Heart left ventricle (tissue), 16 donors: ENCODE data around the gene BMPR1A. TPM values are rescaled to one million over a fixed set of nuclear protein-coding genes. Genes with fewer than 3 reads are reported as not detected.
A peak's percentile ranks its signal among the peaks of the same experiment; 100 is the strongest.

Experiments
- ATAC-seq, 4 donors: fragments of 200-7000 bp; cut with Tn5 transposase; one replicate each; pipeline ENCODE4 v1.9.1; 2020 to 2022; ENCODE audit warnings: moderate library complexity in 4 of 4, mild to moderate bottlenecking in 3 of 4, moderate number of reproducible peaks in 1 of 4
- DNase-seq, 5 donors: peaks; one replicate each; pipeline ENCODE4 v3.0.0-alpha.2; 2020
- H3K27ac ChIP-seq, 12 donors: fragments of 200-600 bp; sonication (generic) in 4 of 12; one replicate each; pipeline versions ENCODE4 v1.5.0 to v1.8.0; 2016 to 2022; ENCODE audit warnings: mild to moderate bottlenecking in 2 of 12
- H3K27me3 ChIP-seq, 9 donors: fragments of 200-600 bp; sonication (generic) in 2 of 9; one replicate each; pipeline versions ENCODE4 v1.5.1 to v1.8.0; 2016 to 2022; ENCODE audit warnings: mild to moderate bottlenecking in 3 of 9
- H3K36me3 ChIP-seq, 9 donors: fragments of 200-600 bp; sonication (generic) in 2 of 9; one replicate each; pipeline versions ENCODE4 v1.5.0 to v1.8.0; 2018 to 2022; ENCODE audit warnings: mild to moderate bottlenecking in 2 of 9
- H3K4me1 ChIP-seq, 12 donors: fragments of 200-600 bp; sonication (generic) in 4 of 12; one replicate each; pipeline versions ENCODE4 v1.5.0 to v1.8.0; 2016 to 2022; ENCODE audit warnings: mild to moderate bottlenecking in 3 of 12
- H3K4me3 ChIP-seq, 12 donors: fragments of 200-600 bp; sonication (generic) in 4 of 12; one replicate each; pipeline versions ENCODE4 v1.5.0 to v1.8.0; 2017 to 2022; ENCODE audit warnings: mild to moderate bottlenecking in 9 of 12, moderate library complexity in 4 of 12
- H3K9me3 ChIP-seq, 12 donors: fragments of 200-600 bp; sonication (generic) in 4 of 12; one replicate each; pipeline versions ENCODE4 v1.5.0 to v1.8.0; 2016 to 2022; ENCODE audit warnings: mild to moderate bottlenecking in 1 of 12
- CTCF ChIP-seq, 12 donors: fragments of 200-600 bp; sonication (generic) in 4 of 12; IDR thresholded peaks; one replicate each; pipeline versions ENCODE4 v1.5.0 to v1.8.0; 2018 to 2022; ENCODE audit warnings: antibody characterized with exemption in 12 of 12, mild to moderate bottlenecking in 5 of 12
- POLR2A ChIP-seq, 2 donors: fragments of 450-650 bp; IDR thresholded peaks; one replicate each; pipeline ENCODE4 v1.6.1; 2017; ENCODE audit warnings: antibody characterized with exemption in 2 of 2, mild to moderate bottlenecking in 2 of 2, moderate library complexity in 2 of 2
- WGBS, 4 donors: extraction: QIAGEN DNeasy Blood & Tissue Kit in 2 of 4; methylation state at CpG; one replicate each; pipeline versions ENCODE4 v1.1.5 to v1.1.7; 2013 to 2018; 5-methylcytosine and 5-hydroxymethylcytosine counted together
- intact Hi-C, 10 donors: fragments of 100-400 bp; cut with DNase I; formaldehyde crosslinking; loops; one replicate each; pipeline versions ENCODE4 v1.11.1 to v1.14.2; 2022
- polyA plus RNA-seq, 2 donors: library from polyadenylated mRNA; stranded (reverse); fragments of 200-250 nt; gene quantifications; one replicate each; pipeline ENCODE4 v1.2.3, GENCODE V29; 2013
- total RNA-seq, 9 donors: library from RNA; depleted of rRNA in 2 of 9; stranded (reverse); fragments of >200 nt in 2 of 9; fragmentation: NEBNext Ultra II Directional in 3 of 9; extraction: Animal tissue kit (Norgen Biotek cat#: 25700) in 3 of 9; gene quantifications; one replicate each; pipeline versions ENCODE4 v1.1.0 to v1.2.4, GENCODE V29; 2016 to 2023
- donor health status: ischemic (EF 13 %, LVEDD 7.1; RV severe dilation, severe dysfunction).
- donor health status: healthy with polysubstance abuse.
- donor health status: DM: no; HTN: yes; CAD: no.
- donor health status: DM: no; HTN: no; CAD: no.
- donor health status: ischemic (EF 25% LVEDD 6.9; RV normal size, moderate dysfunction).
- donor health status: ischemic (EF 25% LVEDD 5.7; RV mildly dilated, moderate dysfunction).
- donor health status: healthy.
- donor health status: DM: yes; HTN: yes; CAD: no.
- donor health status: ischemic (EF 35%, LVEDD 5.7; RV mildly dilated, moderate dysfunction).
- donor health status: nonischemic (EF 11% LVEDD 7.7; RV severe dilation, severe dysfunction).
- donor health status: DM: yes; HTN: yes; CAD: no.
- donor health status: PGD.
- donor health status: ischemic (EF 29% LVEDD 5.4; RV normal size, mild dysfunction).
- donor health status: nonischemic (EF 23%, LVEDD 6.1; RV moderate dilation, normal function).

BMPR1A gene
- total and polyA plus RNA-seq, 11 donors, result 6.3 to 72.0 (median 40.1) TPM

GRCh38 chr10:86941426-86941825, 185.0 kb downstream of the BMPR1A start:
- DNase-seq, result no peak

GRCh38 chr10:86941991-86942421, 185.6 kb downstream of the BMPR1A start:
- H3K4me3 ChIP-seq, result no peak overlapping the region
- no peaks in the 10 kb centered on the region for H3K9me3 ChIP-seq
- no peak for DNase-seq
- H3K27me3 ChIP-seq, result peaks cover 0 to 5% (median 0%) of the 10 kb centered on the region in 9 donors
- TF ChIP-seq CTCF (IDR thresholded peaks at IDR 0.05) (no peak), POLR2A (IDR thresholded peaks at IDR 0.05) (no peak)
- 91 to 94% (median 93%) methylated on average over 14 of the region's 14 CpGs for WGBS, 4 donors
- no peak overlapping the region for H3K27ac ChIP-seq
- peaks cover 0 to 76% (median 30%) of the 10 kb centered on the region in 9 donors for H3K36me3 ChIP-seq
- peaks cover 0 to 50% (median 22%) of the 10 kb centered on the region in 12 donors for H3K4me1 ChIP-seq
- ATAC-seq, result no peak
- intact Hi-C loops, result loop anchor here in 1 of 10 donors (2.0 kb wide), 1 partner anchor 19 kb away; no protein-coding TSS in a partner anchor

More at GRCh38 chr10:86941426-86941825, 185.0 kb downstream of the BMPR1A start:
- TF ChIP-seq CTCF (IDR thresholded peaks at IDR 0.05) (no peak), POLR2A (IDR thresholded peaks at IDR 0.05) (no peak)
- no peak for ATAC-seq
- Histone ChIP-seq H3K27me3 (peaks cover 0 to 5% (median 0%) of the 10 kb centered on the region in 9 donors), H3K4me1 (peaks cover 0 to 48% (median 20%) of the 10 kb centered on the region in 12 donors), H3K36me3 (peaks cover 0 to 76% (median 36%) of the 10 kb centered on the region in 9 donors), H3K4me3 (no peak overlapping the region), H3K9me3 (no peaks in the 10 kb centered on the region), H3K27ac (no peak overlapping the region)
- WGBS, 4 donors, result 79 to 90% (median 84%) methylated on average over 2 of the region's 2 CpGs
- intact Hi-C loops, result loop anchor here in 1 of 10 donors (2.0 kb wide), 1 partner anchor 19 kb away; no protein-coding TSS in a partner anchor

GRCh38 chr10:86942441-86943315, 186.3 kb downstream of the BMPR1A start:
- no peaks in the 10 kb centered on the region for H3K9me3 ChIP-seq
- ATAC-seq (peak in 1 of 4 donors; percentile 17), DNase-seq (no peak)
- peaks cover 0 to 47% (median 22%) of the 10 kb centered on the region in 12 donors for H3K4me1 ChIP-seq
- no peak overlapping the region for H3K27ac ChIP-seq
- H3K27me3 ChIP-seq, result peaks cover 0 to 5% (median 0%) of the 10 kb centered on the region in 9 donors
- intact Hi-C loops, result no loop called here
- peaks cover 0 to 72% (median 28%) of the 10 kb centered on the region in 9 donors for H3K36me3 ChIP-seq
- no peak for TF ChIP-seq CTCF (IDR thresholded peaks at IDR 0.05)
- TF ChIP-seq POLR2A (IDR thresholded peaks at IDR 0.05), result no peak
- 59 to 76% (median 65%) methylated on average over 26 to 94 of the region's 94 CpGs for WGBS, 4 donors
- H3K4me3 ChIP-seq, result peak overlapping the region in 4 of 12 donors; percentile 14 to 39 (median 20)
